Neural cell (in vitro differentiated cells): ENCODE measurements around the gene ARMH3.
A peak's percentile ranks its signal among the peaks of the same experiment; 100 is the strongest.

Experiments
- EP300 ChIP-seq: fragments of 450-650 bp; conservative IDR thresholded peaks from 2 replicates; pipeline ENCODE4 v1.6.1; 2014; ENCODE audit warnings: antibody characterized with exemption, mild to moderate bottlenecking, moderate library complexity; ENCODE audit not compliant: poor library complexity, severe bottlenecking
- EZH2 ChIP-seq: fragments of 200-600, 300-800 bp; shearing (Covaris generic), sonication (generic); IDR thresholded peaks from 2 replicates; pipeline ENCODE4 v1.6.1; 2014; ENCODE audit warnings: antibody characterized with exemption, low read length, borderline replicate concordance, mild to moderate bottlenecking; ENCODE audit not compliant: insufficient read depth, poor library complexity, severe bottlenecking
- MXI1 ChIP-seq: fragments of 450-650 bp; conservative IDR thresholded peaks from 2 replicates; pipeline ENCODE4 v1.6.1; 2014; ENCODE audit warnings: antibody characterized with exemption, mild to moderate bottlenecking; ENCODE audit not compliant: poor library complexity, severe bottlenecking
- POLR2AphosphoS5 ChIP-seq: IDR thresholded peaks from 2 replicates; pipeline ENCODE4 v1.6.1; 2012
- RAD21 ChIP-seq: fragments of 450-650 bp; conservative IDR thresholded peaks from 2 replicates; pipeline ENCODE4 v1.6.1; 2014; ENCODE audit warnings: antibody characterized with exemption, mild to moderate bottlenecking, moderate library complexity
- SMC3 ChIP-seq: fragments of 450-650 bp; conservative IDR thresholded peaks from 2 replicates; pipeline ENCODE4 v1.6.1; 2014; ENCODE audit warnings: antibody characterized with exemption, mild to moderate bottlenecking, moderate library complexity; ENCODE audit not compliant: poor library complexity
- TAF1 ChIP-seq: IDR thresholded peaks from 2 replicates; pipeline ENCODE4 v1.6.1; 2012; ENCODE audit warnings: low read depth
- TF ChIP-seq, protein P1 (sequence below): fragments of 450-650 bp; IDR thresholded peaks from 2 replicates; pipeline ENCODE4 v1.5.1; 2014; ENCODE audit warnings: antibody characterized with exemption, mild to moderate bottlenecking, moderate library complexity; ENCODE audit not compliant: poor library complexity, severe bottlenecking
- TF ChIP-seq, protein P2 (sequence below): IDR thresholded peaks from 2 replicates; pipeline ENCODE4 v1.6.1; 2012; ENCODE audit warnings: borderline replicate concordance

DNA sequence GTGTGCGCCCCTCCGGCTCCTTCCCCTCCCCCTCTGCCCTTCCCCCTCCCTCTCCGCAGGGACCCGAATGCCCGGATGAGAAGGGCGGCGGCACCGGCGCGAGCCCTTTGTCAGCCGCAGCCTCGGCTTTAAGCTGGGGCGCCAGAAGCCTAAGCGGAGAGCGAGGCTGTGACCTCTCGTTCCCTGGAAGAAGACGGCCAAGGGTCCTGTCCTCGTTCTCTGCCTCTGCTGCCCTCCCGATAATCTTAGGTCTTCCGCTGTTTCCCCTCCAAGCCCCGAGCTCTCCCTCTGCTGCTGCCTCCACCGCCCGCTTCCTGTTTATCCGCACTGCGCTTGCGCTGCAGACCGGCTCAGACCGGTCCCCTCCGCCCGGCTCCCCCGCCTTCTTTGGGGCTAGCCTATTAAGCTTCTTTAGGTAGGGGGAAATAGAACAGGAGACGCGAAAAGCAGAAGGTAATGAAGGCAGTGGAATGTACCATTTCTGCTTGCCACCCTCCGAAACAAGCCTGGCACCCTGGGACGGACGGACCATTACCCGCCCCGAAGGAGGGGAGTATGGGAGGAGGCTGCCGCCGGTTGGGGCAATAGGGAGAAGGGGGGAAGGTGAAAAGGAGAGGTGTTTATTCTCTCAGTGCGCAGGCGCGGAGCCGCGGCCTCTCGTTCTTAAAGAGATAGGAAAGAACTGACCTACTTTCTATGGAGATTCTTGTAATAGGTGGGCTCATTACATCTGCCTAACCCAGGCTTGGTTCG is 237.7 kb downstream of the ARMH3 start, which contains the start of gene OGA:
- TF ChIP-seq, protein P1, sequence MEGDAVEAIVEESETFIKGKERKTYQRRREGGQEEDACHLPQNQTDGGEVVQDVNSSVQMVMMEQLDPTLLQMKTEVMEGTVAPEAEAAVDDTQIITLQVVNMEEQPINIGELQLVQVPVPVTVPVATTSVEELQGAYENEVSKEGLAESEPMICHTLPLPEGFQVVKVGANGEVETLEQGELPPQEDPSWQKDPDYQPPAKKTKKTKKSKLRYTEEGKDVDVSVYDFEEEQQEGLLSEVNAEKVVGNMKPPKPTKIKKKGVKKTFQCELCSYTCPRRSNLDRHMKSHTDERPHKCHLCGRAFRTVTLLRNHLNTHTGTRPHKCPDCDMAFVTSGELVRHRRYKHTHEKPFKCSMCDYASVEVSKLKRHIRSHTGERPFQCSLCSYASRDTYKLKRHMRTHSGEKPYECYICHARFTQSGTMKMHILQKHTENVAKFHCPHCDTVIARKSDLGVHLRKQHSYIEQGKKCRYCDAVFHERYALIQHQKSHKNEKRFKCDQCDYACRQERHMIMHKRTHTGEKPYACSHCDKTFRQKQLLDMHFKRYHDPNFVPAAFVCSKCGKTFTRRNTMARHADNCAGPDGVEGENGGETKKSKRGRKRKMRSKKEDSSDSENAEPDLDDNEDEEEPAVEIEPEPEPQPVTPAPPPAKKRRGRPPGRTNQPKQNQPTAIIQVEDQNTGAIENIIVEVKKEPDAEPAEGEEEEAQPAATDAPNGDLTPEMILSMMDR = no peak
- TF ChIP-seq SMC3 (peak; percentile 44), MXI1 (no peak), EZH2 (no peak), POLR2AphosphoS5 (peak; percentile 100), TAF1 (peak; percentile 100), EP300 (peak; percentile 87), RAD21 (peak; percentile 21)
- TF ChIP-seq, protein P2, sequence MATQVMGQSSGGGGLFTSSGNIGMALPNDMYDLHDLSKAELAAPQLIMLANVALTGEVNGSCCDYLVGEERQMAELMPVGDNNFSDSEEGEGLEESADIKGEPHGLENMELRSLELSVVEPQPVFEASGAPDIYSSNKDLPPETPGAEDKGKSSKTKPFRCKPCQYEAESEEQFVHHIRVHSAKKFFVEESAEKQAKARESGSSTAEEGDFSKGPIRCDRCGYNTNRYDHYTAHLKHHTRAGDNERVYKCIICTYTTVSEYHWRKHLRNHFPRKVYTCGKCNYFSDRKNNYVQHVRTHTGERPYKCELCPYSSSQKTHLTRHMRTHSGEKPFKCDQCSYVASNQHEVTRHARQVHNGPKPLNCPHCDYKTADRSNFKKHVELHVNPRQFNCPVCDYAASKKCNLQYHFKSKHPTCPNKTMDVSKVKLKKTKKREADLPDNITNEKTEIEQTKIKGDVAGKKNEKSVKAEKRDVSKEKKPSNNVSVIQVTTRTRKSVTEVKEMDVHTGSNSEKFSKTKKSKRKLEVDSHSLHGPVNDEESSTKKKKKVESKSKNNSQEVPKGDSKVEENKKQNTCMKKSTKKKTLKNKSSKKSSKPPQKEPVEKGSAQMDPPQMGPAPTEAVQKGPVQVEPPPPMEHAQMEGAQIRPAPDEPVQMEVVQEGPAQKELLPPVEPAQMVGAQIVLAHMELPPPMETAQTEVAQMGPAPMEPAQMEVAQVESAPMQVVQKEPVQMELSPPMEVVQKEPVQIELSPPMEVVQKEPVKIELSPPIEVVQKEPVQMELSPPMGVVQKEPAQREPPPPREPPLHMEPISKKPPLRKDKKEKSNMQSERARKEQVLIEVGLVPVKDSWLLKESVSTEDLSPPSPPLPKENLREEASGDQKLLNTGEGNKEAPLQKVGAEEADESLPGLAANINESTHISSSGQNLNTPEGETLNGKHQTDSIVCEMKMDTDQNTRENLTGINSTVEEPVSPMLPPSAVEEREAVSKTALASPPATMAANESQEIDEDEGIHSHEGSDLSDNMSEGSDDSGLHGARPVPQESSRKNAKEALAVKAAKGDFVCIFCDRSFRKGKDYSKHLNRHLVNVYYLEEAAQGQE = peak; percentile 100
